ENCODE measurements around the gene SLC34A3.

DNA sequence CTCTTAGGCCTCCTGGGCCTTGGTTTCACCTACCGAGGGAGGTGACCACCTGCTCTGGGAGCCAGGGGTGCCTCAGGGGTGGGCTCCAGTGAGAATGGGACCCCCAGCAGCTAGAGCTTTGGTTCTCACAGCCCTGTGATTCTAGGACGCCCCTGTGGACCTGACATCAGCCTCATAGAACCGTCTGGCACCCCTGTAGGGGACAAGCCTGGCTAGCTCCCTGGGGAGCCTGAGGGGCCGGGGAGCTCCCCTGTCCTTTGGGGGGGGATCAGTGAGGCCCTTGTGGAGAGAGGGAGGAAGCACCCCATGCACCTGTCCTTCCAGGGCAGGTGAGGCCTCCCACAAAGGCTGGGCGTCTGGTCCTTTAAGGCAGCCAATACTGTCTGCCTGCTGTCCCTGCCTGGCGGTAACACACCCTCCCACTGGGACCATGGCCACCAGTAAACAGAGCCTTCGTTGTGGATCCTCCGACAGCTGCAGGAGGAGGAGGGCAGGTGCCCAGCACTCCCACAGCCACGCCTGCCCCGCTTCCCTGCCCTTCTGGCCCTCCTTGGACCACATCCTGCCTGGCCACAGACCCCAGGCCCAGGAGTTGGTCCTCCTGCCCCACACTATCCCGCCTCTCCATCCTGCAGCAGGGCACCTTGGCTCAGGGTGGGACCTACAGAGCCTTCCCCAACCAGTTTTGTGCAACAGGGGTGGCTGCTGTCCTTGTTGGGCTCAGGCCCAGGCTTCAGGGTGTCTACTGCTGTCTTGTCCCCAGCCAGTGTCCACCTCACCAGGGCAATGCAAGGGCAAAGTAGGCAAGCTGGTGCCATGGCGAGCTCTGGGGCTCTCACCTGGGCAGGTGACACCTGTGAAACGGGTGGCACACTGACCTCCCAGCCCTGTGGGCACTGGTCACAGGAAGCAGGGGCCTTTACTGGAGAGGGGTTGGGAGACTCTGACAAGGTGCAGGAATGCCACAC is 7.3 kb downstream of the SLC34A3 start:
- no peak for TF ChIP-seq POLR2A (IDR thresholded peaks at IDR 0.05; ENCODE audit: low read length)
- no peak for TF ChIP-seq RCOR1 (IDR thresholded peaks at IDR 0.05; ENCODE audit: low read depth, low read length)
- TF ChIP-seq, protein P1, sequence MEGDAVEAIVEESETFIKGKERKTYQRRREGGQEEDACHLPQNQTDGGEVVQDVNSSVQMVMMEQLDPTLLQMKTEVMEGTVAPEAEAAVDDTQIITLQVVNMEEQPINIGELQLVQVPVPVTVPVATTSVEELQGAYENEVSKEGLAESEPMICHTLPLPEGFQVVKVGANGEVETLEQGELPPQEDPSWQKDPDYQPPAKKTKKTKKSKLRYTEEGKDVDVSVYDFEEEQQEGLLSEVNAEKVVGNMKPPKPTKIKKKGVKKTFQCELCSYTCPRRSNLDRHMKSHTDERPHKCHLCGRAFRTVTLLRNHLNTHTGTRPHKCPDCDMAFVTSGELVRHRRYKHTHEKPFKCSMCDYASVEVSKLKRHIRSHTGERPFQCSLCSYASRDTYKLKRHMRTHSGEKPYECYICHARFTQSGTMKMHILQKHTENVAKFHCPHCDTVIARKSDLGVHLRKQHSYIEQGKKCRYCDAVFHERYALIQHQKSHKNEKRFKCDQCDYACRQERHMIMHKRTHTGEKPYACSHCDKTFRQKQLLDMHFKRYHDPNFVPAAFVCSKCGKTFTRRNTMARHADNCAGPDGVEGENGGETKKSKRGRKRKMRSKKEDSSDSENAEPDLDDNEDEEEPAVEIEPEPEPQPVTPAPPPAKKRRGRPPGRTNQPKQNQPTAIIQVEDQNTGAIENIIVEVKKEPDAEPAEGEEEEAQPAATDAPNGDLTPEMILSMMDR (IDR thresholded peaks at IDR 0.05): no peak
- TF ChIP-seq, protein P2, sequence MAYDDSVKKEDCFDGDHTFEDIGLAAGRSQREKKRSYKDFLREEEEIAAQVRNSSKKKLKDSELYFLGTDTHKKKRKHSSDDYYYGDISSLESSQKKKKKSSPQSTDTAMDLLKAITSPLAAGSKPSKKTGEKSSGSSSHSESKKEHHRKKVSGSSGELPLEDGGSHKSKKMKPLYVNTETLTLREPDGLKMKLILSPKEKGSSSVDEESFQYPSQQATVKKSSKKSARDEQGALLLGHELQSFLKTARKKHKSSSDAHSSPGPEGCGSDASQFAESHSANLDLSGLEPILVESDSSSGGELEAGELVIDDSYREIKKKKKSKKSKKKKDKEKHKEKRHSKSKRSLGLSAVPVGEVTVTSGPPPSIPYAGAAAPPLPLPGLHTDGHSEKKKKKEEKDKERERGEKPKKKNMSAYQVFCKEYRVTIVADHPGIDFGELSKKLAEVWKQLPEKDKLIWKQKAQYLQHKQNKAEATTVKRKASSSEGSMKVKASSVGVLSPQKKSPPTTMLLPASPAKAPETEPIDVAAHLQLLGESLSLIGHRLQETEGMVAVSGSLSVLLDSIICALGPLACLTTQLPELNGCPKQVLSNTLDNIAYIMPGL (CRISPR knock-in tag; IDR thresholded peaks at IDR 0.05; ENCODE audit: borderline replicate concordance): no peak
- TF ChIP-seq HOXA7 (CRISPR knock-in tag; IDR thresholded peaks at IDR 0.05): no peak
- TF ChIP-seq SMC3 (IDR thresholded peaks at IDR 0.05): no peak
- TF ChIP-seq EP300 (IDR thresholded peaks at IDR 0.05): no peak
- TF ChIP-seq PHF8 (IDR thresholded peaks at IDR 0.05; ENCODE audit: borderline replicate concordance, low read depth): no peak
- no peak for TF ChIP-seq CHD2 (IDR thresholded peaks at IDR 0.05; ENCODE audit: low read length, partially characterized antibody)
